T-helper 2 cell (primary cell): ENCODE measurements around the gene ATP10B.
"Not testable (repeated sequence)": the region's sequence is repeated elsewhere in the genome, so short reads cannot be mapped to it uniquely, and the experiment has no call there.

Experiments used
- DNase-seq, 5 experiments: peaks; one replicate each; pipeline versions ENCODE4 v3.0.0 to v3.0.0-alpha.2; 2012 to 2022

ATP10B gene

DNA sequence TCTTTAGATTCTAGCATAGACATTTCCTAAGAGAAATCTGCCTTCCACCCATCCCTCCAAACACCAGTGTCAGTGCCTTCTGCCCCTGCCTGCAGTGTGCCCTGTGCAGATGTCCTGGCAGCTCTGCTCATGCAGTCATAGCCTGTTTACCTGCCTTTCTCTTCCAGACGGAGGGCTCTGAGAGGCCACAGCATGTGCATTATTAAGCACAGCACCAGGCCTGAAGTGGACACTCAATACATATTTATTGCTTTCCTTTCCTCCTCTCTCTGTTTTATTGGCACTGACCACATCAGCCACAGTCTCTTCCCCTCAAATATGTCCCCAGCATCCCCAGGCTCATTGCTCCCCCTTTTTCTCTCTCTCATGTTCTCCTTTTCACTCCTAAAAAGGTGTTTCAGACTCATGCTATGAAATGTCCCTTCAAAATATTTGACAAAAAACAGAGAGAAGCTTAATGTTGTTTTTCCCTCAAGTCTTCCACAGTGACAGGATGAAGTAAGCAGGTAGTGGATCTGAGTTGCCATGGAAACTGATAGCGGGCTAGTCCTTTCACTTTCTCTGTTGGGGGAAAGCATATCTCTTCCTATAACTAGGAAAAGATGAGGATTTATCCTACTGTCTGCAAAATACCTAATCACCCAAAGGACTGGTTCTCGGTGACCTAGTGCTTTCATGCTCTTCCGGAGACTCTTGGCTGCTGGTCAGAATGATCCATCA is 100.9 kb downstream of the ATP10B start:
- no peak for DNase-seq

DNA sequence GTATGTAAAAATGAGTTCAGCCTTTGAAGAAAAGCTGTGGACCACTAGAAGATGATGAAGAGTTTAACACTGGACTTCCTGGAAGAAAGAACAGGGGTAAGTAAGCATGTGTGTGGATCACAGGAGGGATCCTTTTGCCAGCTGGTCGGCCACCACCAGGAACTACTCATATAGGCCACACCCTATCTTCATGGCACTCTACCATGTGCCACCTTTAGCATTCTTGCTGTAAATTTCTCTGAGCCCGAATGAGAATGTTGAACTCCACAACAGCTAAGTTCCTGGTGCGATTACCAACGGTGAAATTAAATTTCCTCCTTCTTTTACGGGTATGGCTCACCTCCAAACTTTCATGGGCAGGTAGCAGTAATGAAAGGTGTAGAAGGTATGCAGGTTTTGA is 102.3 kb downstream of the ATP10B start:
- DNase-seq: no peak

DNA sequence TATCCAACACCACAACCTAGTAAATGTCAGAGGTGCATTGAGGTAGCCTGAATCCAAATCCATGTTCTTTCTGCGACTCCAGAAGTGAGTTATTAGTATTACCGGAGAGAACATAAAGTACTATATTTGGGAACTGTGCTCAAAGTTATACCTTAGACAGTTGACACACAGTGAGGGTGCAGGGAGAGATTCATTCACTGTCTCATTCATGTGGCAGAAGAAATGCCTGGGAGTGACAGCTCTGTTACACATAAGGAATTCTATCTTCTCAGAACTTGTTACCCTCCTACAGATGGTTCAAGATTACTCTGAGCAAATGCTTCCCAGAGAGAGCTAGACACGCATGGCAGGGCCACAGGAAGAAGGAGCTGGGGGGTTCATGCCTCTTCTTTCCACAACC is 103.0 kb downstream of the ATP10B start:
- no peak for DNase-seq

DNA sequence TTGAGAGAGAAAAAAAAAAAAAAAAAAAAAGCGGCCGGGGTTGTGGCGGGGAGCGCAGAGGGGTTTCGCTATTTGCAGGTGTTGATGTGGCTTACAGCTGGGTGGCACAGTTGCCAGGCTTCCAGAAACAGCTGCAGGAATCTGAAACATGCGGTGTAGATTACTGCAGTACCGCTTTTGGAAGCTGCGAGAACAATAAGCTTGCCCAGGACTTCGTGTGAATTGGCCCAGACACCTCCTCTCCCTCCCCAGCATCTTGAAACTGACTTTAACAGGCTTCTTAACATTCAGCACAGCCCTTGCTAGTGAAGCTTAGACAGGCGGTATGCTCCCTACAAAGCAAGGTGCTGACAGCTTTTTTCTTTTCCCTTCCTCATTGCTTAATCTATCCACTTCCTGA is 104.0 kb downstream of the ATP10B start:
- no peak for DNase-seq

DNA sequence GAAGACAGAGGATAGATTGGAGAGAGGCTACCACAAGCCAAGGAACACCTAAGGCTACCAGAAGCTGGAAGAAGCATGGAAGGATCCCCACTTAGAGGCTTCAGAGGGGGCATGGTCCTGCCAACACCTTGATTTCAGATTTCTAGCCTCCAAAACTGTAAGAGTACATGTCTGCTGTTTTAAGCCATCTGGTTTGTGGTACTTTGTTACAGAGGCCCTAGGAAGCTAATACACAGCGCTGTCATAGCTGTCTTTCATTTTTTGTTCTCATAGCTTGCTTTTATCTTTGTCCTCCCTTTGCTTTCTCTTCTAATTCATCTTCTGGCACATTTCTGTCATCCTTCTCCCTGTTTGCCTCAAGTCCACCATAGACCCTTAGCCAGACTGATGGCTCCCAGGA is 104.5 kb downstream of the ATP10B start:
- no peak for DNase-seq

DNA sequence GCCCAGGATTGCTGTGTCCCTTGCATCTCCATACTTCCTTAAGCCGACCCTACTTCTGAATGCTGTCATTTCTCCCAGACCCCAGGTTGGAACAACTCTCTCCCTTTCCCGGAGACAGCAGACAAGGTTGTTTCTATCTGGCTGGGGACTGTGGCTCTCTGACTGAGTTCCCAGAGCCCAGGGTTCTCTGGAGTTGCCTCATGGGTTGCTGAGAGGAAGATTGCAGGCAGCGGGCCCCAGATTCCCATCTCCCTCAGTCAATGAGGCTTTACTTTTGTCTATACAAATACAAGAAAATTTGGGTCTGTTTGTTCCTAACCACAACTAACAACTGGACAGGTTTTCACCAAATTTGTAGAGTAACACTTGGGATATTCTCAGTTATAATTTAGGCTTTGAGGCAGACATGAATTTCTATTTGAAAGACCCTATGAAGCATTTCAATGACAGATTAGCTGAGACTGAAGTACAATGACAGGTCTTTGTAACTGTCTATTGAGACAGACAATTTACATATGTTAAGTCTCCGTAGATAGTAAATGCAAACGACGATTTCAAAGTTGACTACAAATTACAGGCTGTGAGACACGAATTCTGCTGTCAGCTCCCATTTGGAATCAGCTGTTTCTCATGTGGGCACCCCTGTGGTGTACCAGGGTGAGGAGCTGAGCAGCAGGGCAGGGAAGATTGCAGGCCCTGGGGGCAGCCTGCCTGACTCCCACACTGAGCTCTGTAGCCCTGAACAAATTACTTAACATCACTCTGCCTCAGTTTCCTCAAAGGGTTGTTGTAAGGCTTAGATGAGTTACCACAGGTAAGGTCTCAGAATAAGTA is 107.5 kb downstream of the ATP10B start:
- no peak for DNase-seq

DNA sequence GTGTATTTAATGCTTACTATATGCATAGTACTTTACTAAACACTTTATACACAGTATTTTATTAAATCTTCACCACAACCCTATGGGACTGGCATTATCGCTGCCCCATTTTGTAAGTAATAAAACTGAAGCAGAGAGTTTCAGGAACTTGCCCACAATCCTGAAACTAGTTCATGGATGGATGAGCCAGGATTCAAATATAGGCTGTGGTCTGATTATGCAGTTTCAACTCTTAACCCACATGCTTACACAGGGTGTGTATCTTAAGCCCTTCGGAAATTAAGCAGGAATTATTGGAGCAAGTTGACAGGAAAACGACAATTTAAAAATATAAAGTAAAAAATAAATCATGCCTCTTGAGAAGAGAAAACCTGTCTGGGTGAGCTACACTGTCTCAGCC is 109.0 kb downstream of the ATP10B start:
- no peak for DNase-seq

DNA sequence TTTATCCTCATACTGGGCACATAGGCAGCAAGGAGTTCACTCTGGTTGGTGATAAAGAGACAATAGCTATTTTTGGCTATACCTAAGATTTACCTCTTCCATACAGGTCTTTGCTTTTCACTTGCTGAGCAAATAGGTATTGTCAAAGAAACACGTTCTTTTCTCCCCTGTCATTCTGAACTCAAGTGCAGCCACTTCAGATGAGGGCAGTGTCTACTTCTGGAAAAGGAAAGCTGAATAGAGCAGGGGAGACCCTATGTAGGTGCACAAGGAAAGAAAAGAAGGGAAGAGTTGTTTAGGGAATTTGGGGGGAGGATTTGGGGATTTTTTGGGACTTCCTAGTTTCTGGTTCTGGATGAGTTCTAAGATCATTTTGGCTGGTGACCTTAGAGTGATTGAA is 109.6 kb downstream of the ATP10B start:
- DNase-seq: no peak

DNA sequence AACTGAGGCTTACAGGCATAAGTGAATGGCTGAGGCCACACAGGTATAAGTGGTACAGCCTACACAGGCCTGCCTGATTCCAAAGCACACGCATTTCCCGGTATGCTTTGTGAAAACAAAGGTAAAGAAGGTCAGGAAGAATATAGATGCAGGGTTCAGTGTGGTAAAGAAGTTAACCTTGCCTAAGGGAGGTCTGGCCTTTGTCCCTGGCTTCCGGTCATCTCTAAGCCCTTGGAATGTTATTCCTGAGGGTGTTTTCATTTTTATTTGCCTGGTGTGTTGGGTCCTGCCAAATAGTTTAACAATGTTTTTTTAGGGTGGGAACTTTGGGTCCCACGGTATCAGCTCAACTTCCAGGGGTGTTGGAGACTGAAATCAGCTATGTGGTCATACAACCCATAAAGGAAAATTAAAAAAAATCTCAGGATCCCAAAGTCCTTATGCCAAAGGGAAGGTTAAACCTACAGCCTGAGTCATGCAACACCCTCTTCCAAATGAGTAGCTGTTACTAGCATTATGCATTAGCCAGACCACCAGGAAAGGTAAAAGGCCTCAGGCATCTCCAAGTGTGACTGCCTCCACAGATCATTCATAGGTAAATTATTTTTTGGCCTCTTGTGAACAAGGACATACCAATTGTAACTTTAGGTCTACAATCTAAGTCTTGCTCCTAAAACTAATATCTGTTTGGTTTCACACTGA is 124.6 kb downstream of the ATP10B start:
- DNase-seq: no peak

DNA sequence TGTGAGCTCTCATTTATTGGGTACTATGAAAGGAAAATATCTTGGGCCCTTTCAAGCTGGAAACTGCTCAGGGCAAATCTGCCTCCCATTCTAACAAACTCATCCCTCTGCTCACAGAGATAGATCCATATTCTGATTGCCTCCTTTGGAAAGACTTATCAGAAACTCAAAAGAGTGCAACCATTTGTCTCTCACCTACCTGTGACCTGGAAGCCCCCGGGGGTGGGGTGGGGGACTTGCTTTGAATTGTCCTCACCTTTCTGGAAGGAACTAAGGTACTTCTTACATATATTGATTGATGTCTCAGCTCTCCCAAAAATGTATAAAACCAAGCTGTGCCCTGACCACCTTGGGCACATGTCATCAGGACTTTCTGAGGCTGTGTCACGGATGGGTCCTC is 125.3 kb downstream of the ATP10B start:
- no peak for DNase-seq

DNA sequence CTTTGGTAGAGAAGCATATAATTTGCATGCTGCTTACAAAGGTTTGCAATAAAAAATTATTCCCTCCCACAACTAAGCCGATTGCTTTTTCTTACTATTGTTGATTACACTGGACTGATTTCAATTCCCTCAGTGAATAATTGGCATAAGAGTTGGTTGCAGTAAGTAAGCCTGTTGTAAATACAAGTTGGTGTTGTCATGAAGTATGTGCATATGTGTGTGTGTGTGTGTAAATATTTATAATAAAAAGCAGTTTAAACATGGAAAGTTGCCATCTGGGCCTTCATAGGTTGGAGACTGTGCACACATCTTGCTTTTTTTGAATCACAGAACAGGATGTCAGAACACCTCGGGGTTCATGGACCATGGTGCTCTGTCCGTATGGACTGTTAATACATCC is 131.2 kb downstream of the ATP10B start:
- DNase-seq: no peak

DNA sequence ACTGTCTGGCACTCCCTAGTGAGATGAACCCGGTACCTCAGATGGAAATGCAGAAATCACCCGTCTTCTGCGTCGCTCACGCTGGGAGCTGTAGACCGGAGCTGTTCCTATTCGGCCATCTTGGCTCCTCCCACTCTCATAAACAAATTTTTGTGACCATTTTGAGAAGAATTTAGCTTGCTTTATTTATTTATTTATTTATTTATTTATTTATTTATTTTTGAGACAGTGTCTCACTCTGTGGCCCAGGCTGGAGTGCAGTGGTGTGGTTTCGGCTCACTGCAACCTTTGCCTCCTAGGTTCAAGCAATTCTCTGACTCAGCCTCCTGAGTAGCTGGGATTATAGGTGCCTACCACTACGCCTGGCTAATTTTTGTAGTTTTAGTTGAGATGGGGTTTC is 136.5 kb downstream of the ATP10B start:
- not testable (repeated sequence) for DNase-seq

DNA sequence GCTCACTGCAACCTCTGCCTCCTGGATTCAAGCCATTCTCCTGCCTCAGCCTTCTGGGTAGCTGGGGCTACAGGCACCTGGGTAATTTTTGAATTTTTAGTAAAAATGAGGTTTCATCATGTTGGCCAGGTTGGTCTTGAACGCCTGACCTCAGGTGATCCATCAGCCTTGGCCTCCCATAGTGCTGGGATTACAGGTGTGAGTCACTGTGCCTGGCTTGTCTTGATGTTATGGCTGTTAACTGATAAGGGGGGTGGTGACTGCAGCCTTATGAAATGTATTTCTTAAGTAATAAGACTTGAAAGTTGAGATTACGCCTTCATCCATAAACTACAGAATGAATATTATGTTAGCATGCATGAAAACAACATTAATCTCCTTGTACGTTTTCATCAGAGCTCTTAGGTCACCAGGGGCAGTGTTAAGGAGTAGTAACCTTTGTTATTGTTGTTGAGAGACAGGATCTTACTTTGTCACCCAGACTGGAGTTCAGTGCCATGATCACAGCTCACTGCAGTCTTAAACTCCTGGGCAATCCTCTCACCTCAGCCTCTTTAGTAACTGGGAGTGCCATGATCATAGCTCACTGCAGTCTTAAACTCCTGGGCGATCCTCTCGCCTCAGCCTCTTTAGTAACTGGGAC is 148.3 kb downstream of the ATP10B start:
- DNase-seq: no peak

DNA sequence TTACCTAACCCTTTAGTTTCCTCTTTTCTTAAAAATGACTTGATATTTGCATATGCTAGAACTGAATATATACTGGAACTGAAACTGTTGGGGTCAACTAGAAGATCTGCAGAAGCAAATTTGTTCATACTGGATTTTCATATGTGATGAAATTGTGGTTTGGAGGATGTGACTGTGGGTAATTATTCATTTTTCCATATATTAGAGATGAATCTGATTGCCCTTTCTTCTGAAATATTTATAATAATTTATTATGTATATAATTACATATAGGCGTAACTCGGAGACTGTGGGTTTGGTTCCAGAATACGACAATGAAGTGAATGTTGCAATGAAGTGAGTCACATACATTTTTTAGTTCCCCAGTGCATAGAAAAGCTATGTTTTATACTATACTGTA is 149.1 kb downstream of the ATP10B start:
- DNase-seq: no peak

DNA sequence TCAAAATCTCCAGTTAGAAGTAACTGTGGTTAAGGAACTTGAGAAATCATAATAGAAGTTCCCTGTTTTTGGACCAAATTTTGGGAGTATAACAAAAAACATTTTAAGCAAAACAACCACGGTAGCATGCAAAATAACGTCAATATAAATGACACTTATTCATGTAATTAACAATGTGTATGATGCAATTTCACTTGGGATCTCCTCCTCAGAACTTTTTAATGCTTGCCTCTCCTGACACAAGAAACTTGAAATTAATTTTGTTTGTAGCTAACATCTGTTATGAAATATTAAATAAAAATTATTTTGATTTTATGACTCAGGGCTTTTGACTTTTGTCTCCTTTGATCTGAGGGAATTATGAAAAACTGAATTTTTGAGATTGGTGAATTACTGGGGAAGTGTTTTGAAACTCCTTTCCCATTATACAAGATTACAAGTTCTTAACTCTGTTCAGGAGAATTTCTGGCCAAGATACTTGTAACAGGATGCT is 149.7 kb downstream of the ATP10B start:
- no peak for DNase-seq

DNA sequence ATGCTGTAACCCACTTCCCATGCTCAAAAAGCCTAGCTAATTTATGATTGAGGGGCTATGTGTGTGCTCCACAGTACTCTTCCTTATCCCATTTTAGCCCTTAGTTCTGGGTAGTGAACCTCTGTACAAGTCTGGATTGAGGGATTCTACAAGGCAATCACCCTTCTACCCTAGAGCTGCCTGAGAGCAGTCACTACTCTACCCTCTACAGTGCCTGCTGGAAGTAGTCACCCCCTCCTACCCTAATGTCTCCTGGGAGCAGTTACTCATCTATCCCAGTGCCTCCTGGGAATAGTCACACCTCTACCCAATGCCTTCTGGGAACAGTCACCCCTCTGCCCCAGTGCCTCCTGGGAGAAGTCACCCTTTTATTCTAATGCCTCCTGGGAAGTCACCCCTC is 150.6 kb downstream of the ATP10B start:
- no peak for DNase-seq

DNA sequence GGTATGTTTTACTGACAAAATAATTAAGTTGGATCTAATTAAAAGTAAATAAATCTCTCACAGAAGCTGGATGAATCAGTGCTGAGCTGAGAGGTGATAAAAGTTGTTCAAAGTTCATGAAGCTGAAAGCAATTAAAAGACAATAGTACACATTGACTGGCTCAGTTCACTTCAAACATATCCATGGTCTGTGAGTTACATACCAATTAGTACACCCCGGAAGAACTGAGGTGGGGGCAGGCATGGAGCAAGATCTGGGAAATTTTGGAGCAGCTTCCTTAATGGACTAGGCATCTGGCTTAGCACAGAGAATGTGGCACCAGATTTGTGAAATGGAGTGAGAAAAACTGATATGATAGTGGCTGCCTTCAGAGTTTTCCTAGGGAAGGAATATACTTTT is 152.7 kb downstream of the ATP10B start:
- no peak for DNase-seq

DNA sequence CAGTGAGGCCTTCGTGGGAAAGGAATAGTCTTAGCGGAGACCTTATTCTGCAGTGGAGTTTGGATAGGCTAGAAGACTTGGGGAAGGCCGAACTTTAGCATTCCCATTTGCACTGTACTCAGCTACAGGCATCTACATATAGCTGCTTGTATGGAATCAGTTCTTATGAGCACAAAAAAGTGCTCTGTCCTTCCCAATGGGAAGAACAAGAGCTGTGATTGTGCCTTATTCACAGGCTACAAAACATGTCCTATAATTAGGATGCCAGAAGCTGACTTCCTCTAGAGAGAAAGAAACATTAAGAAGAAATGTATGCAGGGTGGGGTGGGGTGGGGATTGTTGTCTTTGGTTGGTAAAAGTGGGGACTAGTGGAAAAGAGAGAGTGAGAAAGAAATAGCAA is 154.7 kb downstream of the ATP10B start:
- DNase-seq: no peak

DNA sequence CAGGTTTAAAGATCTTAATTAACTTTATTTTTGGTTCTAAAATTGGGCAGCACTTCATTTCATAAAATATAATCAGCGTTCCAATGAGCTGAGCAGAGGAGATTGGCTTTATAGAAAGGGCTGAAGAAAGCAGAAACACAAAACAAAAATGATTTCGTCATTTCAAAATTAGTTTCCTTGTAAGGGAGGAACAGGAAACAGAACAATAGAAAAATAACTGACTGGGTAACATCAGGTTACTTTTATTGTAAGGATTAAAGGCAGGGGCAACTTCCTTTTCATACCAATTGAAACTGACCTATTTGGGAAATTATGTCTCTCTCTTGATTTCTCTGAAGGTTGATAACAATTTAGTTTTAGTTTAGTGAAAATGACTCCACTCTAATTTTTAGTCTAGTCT is 157.1 kb downstream of the ATP10B start:
- DNase-seq: no peak

DNA sequence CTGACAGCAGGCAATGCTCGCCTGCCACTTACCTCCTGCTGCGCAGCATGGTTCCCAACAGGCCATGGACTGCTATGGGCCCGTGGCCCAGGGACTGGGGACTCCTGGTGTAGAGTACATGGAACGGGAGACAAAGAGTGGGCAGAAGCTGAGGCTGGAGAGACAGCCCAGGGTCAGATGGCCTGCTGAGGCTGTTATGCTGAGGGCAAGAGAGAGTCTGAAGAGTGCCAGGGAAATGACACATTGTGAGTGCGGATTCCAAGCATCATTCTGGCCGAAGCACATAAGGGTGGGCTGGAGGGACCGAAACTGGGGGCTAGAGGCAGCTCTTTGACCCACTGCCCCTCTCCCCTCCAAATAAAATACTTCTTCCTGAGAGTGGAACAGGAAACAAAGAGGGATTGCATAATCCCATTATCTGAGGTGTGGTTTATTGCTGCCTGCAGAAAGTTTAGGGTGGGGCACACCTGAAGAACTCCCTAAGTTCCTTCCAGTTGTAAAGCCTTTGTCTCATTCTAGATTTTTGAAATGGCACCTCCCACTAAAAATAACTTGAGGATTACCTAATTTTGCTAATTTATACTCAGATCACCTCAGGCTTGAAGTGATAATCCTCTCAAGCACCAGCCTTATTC is 158.1 kb downstream of the ATP10B start:
- no peak for DNase-seq

DNA sequence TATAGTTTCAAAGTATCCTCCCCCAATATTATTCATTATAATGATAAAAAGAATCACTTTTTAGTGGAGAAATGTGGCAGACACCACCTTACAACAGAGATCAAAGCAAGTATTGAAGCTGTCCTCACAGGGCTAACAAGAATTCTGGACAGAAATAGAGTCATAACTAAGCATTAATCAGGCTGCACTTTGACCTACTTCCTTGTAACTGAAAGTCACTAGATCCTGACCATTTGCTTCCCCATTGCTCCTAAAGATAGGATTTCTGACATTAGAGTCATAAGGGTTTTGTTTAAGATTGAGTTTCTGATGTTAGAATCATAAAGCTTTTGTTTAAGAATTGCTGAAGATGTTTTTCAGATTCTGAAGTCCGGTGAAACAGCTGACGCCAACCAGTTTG is 159.7 kb downstream of the ATP10B start:
- DNase-seq: no peak

DNA sequence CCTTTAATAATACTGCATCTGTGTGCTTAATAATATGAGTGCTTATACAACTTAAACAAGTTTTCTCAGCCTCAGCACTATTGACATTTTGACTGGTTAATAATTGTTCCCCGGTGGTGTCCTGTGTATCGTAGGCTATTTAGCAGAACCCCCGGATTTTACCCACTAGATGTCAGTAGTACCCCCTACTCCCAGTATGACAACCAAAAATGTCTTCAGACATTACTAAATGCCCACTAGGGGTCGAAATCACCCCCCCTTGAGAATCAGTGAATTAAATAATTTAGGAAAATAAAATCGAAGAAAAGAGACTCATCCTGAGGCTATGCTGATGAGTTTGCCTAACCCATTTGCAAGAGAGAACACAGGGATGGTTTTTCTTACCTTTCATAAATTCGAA is 166.3 kb downstream of the ATP10B start:
- DNase-seq: no peak

DNA sequence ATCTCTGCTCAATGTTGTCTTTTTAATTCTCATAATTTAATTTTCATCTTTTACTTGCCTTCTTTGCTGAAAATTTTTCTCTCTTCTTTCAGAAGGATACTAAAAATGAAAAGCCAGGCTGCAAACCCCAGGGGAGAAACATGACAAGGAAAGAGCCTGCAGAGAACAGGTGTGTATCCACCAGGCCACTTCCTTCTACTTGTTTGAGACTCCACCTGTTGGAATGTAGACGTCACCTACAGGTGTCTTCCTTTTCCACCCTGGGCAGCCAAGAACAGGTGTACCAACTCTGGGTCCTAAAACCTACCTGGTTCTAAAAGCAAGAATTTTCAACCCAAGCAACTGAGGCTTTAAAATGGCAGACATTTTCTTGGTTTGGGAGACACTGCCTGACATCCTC is 166.8 kb downstream of the ATP10B start:
- no peak for DNase-seq
